ENCODE measurements around the gene ARHGAP40.

ARHGAP40 gene

DNA sequence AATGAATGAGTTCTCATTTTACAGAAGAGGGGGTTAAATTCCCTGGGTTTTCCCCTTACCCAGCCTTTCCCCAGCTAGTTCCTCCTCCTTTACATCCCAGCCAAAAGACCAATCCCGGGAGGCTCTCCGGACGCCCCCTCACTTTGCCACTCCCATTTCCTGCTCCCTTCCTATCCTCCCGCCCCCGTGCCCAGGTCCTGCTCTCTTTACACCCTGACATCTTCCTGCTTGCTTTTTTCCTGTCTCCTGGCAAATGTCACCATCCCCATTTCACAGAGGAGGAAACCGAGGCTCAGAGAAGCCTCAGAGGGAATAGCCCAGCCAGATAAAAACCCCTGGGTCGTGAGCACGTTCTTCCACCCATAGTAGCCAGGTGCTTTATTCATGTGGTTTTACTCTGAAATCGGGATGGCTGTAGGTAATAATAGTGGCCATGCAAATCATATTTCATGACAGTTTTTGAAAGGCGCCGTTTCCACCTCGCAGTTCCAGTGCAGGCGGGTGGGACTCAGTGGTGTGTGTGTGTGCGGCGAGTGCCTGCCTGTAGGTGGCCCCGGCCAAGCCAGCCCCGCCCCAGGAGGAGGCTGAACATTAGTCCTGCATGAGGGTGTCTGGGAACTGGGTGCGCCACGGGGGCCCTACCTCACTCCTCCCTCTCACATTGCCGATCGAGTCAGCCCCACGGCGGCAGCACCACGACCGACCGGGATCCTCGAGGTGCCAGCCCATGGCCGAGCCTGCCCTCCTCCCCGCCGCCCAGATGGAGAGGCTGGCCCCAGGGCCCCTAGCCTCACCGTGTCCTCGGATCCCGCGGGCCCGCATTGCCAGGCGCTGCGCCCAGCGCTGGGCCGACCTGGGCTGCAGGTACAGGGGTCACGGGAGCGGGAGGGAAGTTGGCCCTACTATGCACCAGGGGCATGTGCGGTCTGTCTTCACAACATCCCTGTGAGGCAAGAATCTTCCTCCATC is at the start of gene ARHGAP40:
TSS of gene ARHGAP40 (plus strand) at position 594 of the 969 bp plus-strand sequence.
- Histone ChIP-seq H3K4me1 (ENCODE audit: insufficient read depth, insufficient read length) (peaks cover 25% of the 10 kb centered on the region), H3K36me3 (ENCODE audit: insufficient read depth, insufficient read length, low read length) (no peaks in the 10 kb centered on the region), H3K27me3 (ENCODE audit: insufficient read depth, insufficient read length) (no peaks in the 10 kb centered on the region), H3K9me3 (ENCODE audit: insufficient read depth, low read length) (no peaks in the 10 kb centered on the region), H3K4me3 (ENCODE audit: insufficient read length, low read depth) (no peak within 1 kb of the TSS), H3K9ac (ENCODE audit: insufficient read length, low read depth) (no peak within 1 kb of the TSS)
- no peak for DNase-seq (ENCODE audit: low read depth, low spot score)
- no peak for TF ChIP-seq ZNF274 (IDR thresholded peaks at IDR 0.05; ENCODE audit: low read depth, low read length)
- TF ChIP-seq SUZ12 (IDR thresholded peaks at IDR 0.05; ENCODE audit: extremely low read depth, insufficient read depth, insufficient read length), result no peak
- no peak for TF ChIP-seq YY1 (IDR thresholded peaks at IDR 0.05; ENCODE audit: insufficient read depth, insufficient read length)

DNA sequence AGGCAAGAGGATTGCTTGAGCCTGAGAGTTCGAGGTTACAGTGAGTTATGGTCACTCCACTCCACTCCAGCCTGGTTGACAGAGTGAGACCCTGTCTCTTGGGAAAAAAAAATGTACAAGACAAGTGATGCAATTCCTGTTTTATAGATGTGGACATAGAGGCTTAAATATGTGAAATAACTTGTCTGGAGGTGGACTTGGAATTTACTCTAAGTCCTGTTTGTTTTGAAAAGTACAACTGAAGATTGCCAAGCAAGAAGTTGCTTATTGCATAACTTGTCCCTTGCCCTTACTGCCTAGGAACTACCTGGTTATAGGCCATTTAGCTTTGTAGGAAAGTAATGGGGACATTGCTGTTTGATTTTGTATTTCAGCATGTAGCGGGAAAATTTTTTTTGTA is 46.6 kb upstream of the ARHGAP40 start:
- no peaks in the 10 kb centered on the region for H3K4me1 ChIP-seq (ENCODE audit: insufficient read depth, insufficient read length)
- no peak for DNase-seq (ENCODE audit: low read depth, low spot score)
- no peak overlapping the region for H3K9ac ChIP-seq (ENCODE audit: insufficient read length, low read depth)
- H3K36me3 ChIP-seq (ENCODE audit: insufficient read depth, insufficient read length, low read length), result peaks cover 96% of the 10 kb centered on the region
- no peaks in the 10 kb centered on the region for H3K9me3 ChIP-seq (ENCODE audit: insufficient read depth, low read length)
- TF ChIP-seq SUZ12 (IDR thresholded peaks at IDR 0.05; ENCODE audit: extremely low read depth, insufficient read depth, insufficient read length), result no peak
- no peak for TF ChIP-seq YY1 (IDR thresholded peaks at IDR 0.05; ENCODE audit: insufficient read depth, insufficient read length)
- no peak for TF ChIP-seq ZNF274 (IDR thresholded peaks at IDR 0.05; ENCODE audit: low read depth, low read length)
- H3K27me3 ChIP-seq (ENCODE audit: insufficient read depth, insufficient read length), result no peaks in the 10 kb centered on the region
- H3K4me3 ChIP-seq (ENCODE audit: insufficient read length, low read depth), result no peak overlapping the region

DNA sequence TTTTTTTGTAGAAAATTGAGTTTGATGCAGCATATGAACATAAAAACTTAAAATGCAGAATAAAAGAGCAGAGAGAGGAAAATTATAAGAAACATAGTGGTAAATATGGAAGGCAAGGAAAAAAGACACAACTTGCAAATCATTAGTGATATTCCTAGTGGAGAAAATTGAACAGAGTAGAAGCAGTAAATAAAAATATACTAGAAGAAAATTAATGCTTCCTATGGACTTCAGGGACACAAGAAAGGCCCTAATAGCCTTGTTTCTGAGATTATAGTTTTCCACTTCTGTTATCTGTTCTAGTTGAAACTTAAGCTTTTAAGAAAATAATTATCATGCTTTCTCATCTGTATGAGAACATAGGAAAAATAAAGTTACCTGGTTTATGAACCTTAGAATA is 46.2 kb upstream of the ARHGAP40 start:
- no peak for DNase-seq (ENCODE audit: low read depth, low spot score)
- H3K9ac ChIP-seq (ENCODE audit: insufficient read length, low read depth), result no peak overlapping the region
- TF ChIP-seq SUZ12 (IDR thresholded peaks at IDR 0.05; ENCODE audit: extremely low read depth, insufficient read depth, insufficient read length), result no peak
- no peak for TF ChIP-seq ZNF274 (IDR thresholded peaks at IDR 0.05; ENCODE audit: low read depth, low read length)
- no peak for TF ChIP-seq YY1 (IDR thresholded peaks at IDR 0.05; ENCODE audit: insufficient read depth, insufficient read length)
- no peaks in the 10 kb centered on the region for H3K27me3 ChIP-seq (ENCODE audit: insufficient read depth, insufficient read length)
- H3K36me3 ChIP-seq (ENCODE audit: insufficient read depth, insufficient read length, low read length), result peaks cover 96% of the 10 kb centered on the region
- H3K9me3 ChIP-seq (ENCODE audit: insufficient read depth, low read length), result no peaks in the 10 kb centered on the region
- no peaks in the 10 kb centered on the region for H3K4me1 ChIP-seq (ENCODE audit: insufficient read depth, insufficient read length)
- no peak overlapping the region for H3K4me3 ChIP-seq (ENCODE audit: insufficient read length, low read depth)

DNA sequence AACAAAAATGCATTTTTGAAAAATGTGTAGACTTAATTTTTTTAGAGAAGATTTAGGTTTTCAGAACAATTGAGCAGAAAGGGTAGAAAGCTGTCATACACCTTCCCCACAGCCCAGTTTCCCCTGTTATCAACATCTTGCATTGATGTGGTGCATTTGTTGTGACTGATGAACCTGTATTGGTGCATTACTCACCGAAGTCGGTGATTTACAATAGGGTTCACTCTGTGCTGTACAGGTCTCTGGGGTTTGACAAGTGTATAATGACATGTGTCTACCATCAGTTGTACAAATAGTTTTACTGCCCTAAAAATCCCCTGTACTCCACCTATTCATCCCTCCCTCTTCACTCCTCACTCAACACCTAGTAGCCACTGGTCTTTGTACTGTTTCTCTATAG is 44.4 kb upstream of the ARHGAP40 start:
- Histone ChIP-seq H3K9me3 (ENCODE audit: insufficient read depth, low read length) (no peaks in the 10 kb centered on the region), H3K4me1 (ENCODE audit: insufficient read depth, insufficient read length) (no peaks in the 10 kb centered on the region), H3K27me3 (ENCODE audit: insufficient read depth, insufficient read length) (no peaks in the 10 kb centered on the region), H3K9ac (ENCODE audit: insufficient read length, low read depth) (no peak overlapping the region), H3K4me3 (ENCODE audit: insufficient read length, low read depth) (no peak overlapping the region), H3K36me3 (ENCODE audit: insufficient read depth, insufficient read length, low read length) (peaks cover 89% of the 10 kb centered on the region)
- DNase-seq (ENCODE audit: low read depth, low spot score), result no peak
- TF ChIP-seq SUZ12 (IDR thresholded peaks at IDR 0.05; ENCODE audit: extremely low read depth, insufficient read depth, insufficient read length) (no peak), ZNF274 (IDR thresholded peaks at IDR 0.05; ENCODE audit: low read depth, low read length) (no peak), YY1 (IDR thresholded peaks at IDR 0.05; ENCODE audit: insufficient read depth, insufficient read length) (no peak)

DNA sequence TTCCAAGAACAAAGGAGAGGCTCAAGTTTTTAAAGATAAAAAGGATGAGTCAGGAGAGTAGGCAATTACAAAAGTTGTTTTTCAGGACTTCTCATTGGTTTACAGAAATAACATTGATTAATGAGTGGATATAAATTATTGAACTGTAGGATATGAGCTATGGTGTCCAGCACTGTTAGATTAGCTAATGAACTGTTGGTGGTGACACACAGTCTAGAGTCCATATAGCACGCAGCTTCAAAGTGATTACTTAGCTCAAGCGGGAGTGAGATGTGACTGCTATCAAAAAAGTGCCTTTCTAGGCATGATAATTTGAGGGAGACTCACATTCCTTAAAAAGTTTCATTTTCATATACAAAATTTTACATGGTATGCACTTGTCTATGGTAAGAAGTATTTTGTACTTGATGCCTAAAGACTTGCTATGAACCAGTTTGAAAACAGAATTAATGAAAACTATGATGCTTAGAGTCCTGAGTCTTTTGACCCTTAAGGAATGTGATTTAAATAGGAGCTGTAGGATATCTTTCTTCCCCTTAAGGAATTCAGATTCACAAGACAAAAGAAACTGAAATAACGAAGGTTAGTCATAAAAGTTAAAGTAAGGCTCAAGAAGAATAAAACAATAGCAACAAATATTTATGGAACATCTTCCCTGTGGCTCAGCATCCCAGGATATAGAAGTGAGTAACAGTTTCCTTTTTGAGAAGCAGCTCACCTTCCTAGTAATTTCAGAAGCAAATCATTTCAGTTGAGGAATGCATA is 42.8 kb upstream of the ARHGAP40 start:
- no peaks in the 10 kb centered on the region for H3K27me3 ChIP-seq (ENCODE audit: insufficient read depth, insufficient read length)
- no peak overlapping the region for H3K4me3 ChIP-seq (ENCODE audit: insufficient read length, low read depth)
- H3K36me3 ChIP-seq (ENCODE audit: insufficient read depth, insufficient read length, low read length), result peaks cover 88% of the 10 kb centered on the region
- no peak overlapping the region for H3K9ac ChIP-seq (ENCODE audit: insufficient read length, low read depth)
- TF ChIP-seq SUZ12 (IDR thresholded peaks at IDR 0.05; ENCODE audit: extremely low read depth, insufficient read depth, insufficient read length) (no peak), ZNF274 (IDR thresholded peaks at IDR 0.05; ENCODE audit: low read depth, low read length) (no peak), YY1 (IDR thresholded peaks at IDR 0.05; ENCODE audit: insufficient read depth, insufficient read length) (no peak)
- no peaks in the 10 kb centered on the region for H3K9me3 ChIP-seq (ENCODE audit: insufficient read depth, low read length)
- DNase-seq (ENCODE audit: low read depth, low spot score), result no peak
- no peaks in the 10 kb centered on the region for H3K4me1 ChIP-seq (ENCODE audit: insufficient read depth, insufficient read length)

DNA sequence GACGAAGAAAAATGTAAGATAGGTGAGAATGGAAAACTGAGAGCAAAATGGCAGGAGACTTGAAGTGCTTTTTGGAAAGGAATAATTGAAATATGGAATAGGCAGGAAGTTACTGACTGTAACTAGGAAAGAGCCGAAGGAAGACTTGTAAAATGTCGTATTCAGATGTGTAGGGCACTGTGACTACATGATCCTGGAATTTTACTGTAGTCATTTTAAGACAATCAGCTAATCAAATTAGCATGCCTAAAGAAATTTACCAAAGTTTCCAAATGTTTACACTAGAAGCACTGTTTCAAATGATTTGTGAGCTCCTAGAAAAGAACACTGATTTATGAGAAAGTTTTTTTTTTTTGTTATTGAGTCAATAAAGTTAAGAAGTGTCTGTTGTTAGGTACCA is 41.8 kb upstream of the ARHGAP40 start:
- no peak overlapping the region for H3K9ac ChIP-seq (ENCODE audit: insufficient read length, low read depth)
- peaks cover 88% of the 10 kb centered on the region for H3K36me3 ChIP-seq (ENCODE audit: insufficient read depth, insufficient read length, low read length)
- H3K4me1 ChIP-seq (ENCODE audit: insufficient read depth, insufficient read length), result no peaks in the 10 kb centered on the region
- H3K4me3 ChIP-seq (ENCODE audit: insufficient read length, low read depth), result no peak overlapping the region
- H3K9me3 ChIP-seq (ENCODE audit: insufficient read depth, low read length), result no peaks in the 10 kb centered on the region
- TF ChIP-seq SUZ12 (IDR thresholded peaks at IDR 0.05; ENCODE audit: extremely low read depth, insufficient read depth, insufficient read length) (no peak), YY1 (IDR thresholded peaks at IDR 0.05; ENCODE audit: insufficient read depth, insufficient read length) (no peak), ZNF274 (IDR thresholded peaks at IDR 0.05; ENCODE audit: low read depth, low read length) (no peak)
- DNase-seq (ENCODE audit: low read depth, low spot score), result no peak
- no peaks in the 10 kb centered on the region for H3K27me3 ChIP-seq (ENCODE audit: insufficient read depth, insufficient read length)
